ENCODE results near the gene SIK1. TPM values are rescaled to one million over a fixed set of nuclear protein-coding genes. Genes with fewer than 3 reads are reported as not detected.
A peak's percentile ranks its signal among the peaks of the same experiment; 100 is the strongest.

The SIK1 gene
- total RNA-seq, 1 experiment from 2014 or later = 3.7 TPM

DNA sequence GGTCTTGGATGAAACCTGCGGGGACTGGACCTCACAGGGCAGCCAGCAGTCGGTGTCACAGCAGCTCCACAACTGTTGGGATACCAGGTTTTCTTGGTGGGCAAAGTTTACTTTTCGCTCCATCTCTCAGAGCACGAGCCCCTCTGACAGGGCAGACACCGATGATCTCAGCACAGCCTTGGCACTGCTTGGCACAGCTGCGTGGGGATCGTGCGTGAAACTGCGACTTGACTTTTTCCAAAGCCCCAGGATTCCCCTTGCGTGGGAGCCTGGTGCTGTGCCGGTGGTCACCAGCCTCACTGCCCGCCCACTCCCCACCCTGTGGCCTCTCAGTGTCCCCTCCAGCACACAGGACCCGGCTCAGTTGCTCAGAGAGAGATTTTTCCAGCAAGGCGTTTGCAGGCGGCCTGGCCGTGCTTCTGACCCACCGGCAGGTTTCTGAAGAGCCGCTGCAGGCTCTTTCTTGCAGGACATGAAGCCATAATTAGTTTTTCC lies 57.3 kb downstream of the SIK1 start:
- H3K9me3 Mint-ChIP-seq = no peaks in the 10 kb centered on the region
- no peak for ATAC-seq
- no peak for DNase-seq (ENCODE audit: low spot score)
- peak overlapping the region; percentile 57; the same call in 1 of the 2 replicates for H3K27ac Mint-ChIP-seq
- no peak for TF ChIP-seq ZNF396 (CRISPR knock-in tag; IDR thresholded peaks at IDR 0.05; ENCODE audit: borderline replicate concordance)
- no peak for TF ChIP-seq JAZF1 (CRISPR knock-in tag; IDR thresholded peaks at IDR 0.05)
- TF ChIP-seq, protein P1, sequence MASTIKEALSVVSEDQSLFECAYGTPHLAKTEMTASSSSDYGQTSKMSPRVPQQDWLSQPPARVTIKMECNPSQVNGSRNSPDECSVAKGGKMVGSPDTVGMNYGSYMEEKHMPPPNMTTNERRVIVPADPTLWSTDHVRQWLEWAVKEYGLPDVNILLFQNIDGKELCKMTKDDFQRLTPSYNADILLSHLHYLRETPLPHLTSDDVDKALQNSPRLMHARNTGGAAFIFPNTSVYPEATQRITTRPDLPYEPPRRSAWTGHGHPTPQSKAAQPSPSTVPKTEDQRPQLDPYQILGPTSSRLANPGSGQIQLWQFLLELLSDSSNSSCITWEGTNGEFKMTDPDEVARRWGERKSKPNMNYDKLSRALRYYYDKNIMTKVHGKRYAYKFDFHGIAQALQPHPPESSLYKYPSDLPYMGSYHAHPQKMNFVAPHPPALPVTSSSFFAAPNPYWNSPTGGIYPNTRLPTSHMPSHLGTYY (CRISPR knock-in tag; IDR thresholded peaks at IDR 0.05) = no peak
- no peak for TF ChIP-seq SMAD4 (CRISPR knock-in tag; IDR thresholded peaks at IDR 0.05)
- no peak for TF ChIP-seq OVOL2 (CRISPR knock-in tag; IDR thresholded peaks at IDR 0.05; ENCODE audit: borderline replicate concordance)
- TF ChIP-seq, protein P2, sequence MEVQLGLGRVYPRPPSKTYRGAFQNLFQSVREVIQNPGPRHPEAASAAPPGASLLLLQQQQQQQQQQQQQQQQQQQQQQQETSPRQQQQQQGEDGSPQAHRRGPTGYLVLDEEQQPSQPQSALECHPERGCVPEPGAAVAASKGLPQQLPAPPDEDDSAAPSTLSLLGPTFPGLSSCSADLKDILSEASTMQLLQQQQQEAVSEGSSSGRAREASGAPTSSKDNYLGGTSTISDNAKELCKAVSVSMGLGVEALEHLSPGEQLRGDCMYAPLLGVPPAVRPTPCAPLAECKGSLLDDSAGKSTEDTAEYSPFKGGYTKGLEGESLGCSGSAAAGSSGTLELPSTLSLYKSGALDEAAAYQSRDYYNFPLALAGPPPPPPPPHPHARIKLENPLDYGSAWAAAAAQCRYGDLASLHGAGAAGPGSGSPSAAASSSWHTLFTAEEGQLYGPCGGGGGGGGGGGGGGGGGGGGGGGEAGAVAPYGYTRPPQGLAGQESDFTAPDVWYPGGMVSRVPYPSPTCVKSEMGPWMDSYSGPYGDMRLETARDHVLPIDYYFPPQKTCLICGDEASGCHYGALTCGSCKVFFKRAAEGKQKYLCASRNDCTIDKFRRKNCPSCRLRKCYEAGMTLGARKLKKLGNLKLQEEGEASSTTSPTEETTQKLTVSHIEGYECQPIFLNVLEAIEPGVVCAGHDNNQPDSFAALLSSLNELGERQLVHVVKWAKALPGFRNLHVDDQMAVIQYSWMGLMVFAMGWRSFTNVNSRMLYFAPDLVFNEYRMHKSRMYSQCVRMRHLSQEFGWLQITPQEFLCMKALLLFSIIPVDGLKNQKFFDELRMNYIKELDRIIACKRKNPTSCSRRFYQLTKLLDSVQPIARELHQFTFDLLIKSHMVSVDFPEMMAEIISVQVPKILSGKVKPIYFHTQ (CRISPR knock-in tag; IDR thresholded peaks at IDR 0.05) = no peak
- no peaks in the 10 kb centered on the region for H3K36me3 Mint-ChIP-seq
- peaks cover 21% of the 10 kb centered on the region for H3K4me1 Mint-ChIP-seq
- ChIA-PET CTCF (no interaction called here), POLR2A (no interaction called here)
- H3K27me3 Mint-ChIP-seq (ENCODE audit: low read depth) = no peaks in the 10 kb centered on the region
- no peak overlapping the region for H3K4me3 Mint-ChIP-seq

DNA sequence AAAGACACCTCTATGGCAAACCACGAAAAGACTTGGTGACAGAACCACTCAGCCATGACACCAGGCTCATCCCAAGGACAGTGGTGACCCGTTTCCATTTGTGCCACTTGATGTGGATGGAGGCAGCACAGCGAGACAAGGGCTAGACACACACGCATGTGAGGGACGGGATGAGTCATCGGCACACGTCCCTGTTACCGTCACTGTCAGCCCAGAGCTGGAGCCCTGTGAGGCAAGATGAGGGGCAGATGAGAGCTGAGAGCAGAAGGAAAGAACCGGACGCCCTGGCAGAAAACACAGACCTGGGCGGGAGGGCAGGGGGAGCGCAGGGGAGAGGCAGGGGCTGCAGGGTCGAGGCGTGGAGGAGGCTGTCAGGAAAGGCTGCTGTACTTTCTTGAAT lies 57.8 kb downstream of the SIK1 start:
- Mint-ChIP-seq H3K4me1 (peaks cover 21% of the 10 kb centered on the region), H3K36me3 (no peaks in the 10 kb centered on the region), H3K4me3 (no peak overlapping the region), H3K27ac (peak overlapping the region; percentile 91), H3K9me3 (no peaks in the 10 kb centered on the region), H3K27me3 (ENCODE audit: low read depth) (no peaks in the 10 kb centered on the region)
- POLR2A ChIA-PET = no interaction called here
- no peak for ATAC-seq
- CTCF ChIA-PET = no interaction called here
- DNase-seq (ENCODE audit: low spot score) = no peak
- no peak for TF ChIP-seq SMAD4 (CRISPR knock-in tag; IDR thresholded peaks at IDR 0.05)
- TF ChIP-seq, protein P3, sequence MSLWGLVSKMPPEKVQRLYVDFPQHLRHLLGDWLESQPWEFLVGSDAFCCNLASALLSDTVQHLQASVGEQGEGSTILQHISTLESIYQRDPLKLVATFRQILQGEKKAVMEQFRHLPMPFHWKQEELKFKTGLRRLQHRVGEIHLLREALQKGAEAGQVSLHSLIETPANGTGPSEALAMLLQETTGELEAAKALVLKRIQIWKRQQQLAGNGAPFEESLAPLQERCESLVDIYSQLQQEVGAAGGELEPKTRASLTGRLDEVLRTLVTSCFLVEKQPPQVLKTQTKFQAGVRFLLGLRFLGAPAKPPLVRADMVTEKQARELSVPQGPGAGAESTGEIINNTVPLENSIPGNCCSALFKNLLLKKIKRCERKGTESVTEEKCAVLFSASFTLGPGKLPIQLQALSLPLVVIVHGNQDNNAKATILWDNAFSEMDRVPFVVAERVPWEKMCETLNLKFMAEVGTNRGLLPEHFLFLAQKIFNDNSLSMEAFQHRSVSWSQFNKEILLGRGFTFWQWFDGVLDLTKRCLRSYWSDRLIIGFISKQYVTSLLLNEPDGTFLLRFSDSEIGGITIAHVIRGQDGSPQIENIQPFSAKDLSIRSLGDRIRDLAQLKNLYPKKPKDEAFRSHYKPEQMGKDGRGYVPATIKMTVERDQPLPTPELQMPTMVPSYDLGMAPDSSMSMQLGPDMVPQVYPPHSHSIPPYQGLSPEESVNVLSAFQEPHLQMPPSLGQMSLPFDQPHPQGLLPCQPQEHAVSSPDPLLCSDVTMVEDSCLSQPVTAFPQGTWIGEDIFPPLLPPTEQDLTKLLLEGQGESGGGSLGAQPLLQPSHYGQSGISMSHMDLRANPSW (CRISPR knock-in tag; conservative IDR thresholded peaks at IDR 0.05; ENCODE audit: low read depth) = no peak
- no peak for TF ChIP-seq SP1 (CRISPR knock-in tag; conservative IDR thresholded peaks at IDR 0.05)
- no peak for TF ChIP-seq TP53 (CRISPR knock-in tag; IDR thresholded peaks at IDR 0.05)
- no peak for TF ChIP-seq ATF1 (CRISPR knock-in tag; IDR thresholded peaks at IDR 0.05)
- TF ChIP-seq, protein P4, sequence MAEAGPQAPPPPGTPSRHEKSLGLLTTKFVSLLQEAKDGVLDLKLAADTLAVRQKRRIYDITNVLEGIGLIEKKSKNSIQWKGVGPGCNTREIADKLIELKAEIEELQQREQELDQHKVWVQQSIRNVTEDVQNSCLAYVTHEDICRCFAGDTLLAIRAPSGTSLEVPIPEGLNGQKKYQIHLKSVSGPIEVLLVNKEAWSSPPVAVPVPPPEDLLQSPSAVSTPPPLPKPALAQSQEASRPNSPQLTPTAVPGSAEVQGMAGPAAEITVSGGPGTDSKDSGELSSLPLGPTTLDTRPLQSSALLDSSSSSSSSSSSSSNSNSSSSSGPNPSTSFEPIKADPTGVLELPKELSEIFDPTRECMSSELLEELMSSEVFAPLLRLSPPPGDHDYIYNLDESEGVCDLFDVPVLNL (CRISPR knock-in tag; IDR thresholded peaks at IDR 0.05; ENCODE audit: borderline replicate concordance, low read depth) = no peak
- no peak for TF ChIP-seq ZNF423 (CRISPR knock-in tag; IDR thresholded peaks at IDR 0.05)
- no peak for TF ChIP-seq CBFB (CRISPR knock-in tag; IDR thresholded peaks at IDR 0.05; ENCODE audit: low read depth)
- TF ChIP-seq, protein P5, sequence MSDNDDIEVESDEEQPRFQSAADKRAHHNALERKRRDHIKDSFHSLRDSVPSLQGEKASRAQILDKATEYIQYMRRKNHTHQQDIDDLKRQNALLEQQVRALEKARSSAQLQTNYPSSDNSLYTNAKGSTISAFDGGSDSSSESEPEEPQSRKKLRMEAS (CRISPR knock-in tag; IDR thresholded peaks at IDR 0.05) = no peak
- TF ChIP-seq, protein P6, sequence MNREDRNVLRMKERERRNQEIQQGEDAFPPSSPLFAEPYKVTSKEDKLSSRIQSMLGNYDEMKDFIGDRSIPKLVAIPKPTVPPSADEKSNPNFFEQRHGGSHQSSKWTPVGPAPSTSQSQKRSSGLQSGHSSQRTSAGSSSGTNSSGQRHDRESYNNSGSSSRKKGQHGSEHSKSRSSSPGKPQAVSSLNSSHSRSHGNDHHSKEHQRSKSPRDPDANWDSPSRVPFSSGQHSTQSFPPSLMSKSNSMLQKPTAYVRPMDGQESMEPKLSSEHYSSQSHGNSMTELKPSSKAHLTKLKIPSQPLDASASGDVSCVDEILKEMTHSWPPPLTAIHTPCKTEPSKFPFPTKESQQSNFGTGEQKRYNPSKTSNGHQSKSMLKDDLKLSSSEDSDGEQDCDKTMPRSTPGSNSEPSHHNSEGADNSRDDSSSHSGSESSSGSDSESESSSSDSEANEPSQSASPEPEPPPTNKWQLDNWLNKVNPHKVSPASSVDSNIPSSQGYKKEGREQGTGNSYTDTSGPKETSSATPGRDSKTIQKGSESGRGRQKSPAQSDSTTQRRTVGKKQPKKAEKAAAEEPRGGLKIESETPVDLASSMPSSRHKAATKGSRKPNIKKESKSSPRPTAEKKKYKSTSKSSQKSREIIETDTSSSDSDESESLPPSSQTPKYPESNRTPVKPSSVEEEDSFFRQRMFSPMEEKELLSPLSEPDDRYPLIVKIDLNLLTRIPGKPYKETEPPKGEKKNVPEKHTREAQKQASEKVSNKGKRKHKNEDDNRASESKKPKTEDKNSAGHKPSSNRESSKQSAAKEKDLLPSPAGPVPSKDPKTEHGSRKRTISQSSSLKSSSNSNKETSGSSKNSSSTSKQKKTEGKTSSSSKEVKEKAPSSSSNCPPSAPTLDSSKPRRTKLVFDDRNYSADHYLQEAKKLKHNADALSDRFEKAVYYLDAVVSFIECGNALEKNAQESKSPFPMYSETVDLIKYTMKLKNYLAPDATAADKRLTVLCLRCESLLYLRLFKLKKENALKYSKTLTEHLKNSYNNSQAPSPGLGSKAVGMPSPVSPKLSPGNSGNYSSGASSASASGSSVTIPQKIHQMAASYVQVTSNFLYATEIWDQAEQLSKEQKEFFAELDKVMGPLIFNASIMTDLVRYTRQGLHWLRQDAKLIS (CRISPR knock-in tag; IDR thresholded peaks at IDR 0.05; ENCODE audit: borderline replicate concordance) = no peak
- no peak for TF ChIP-seq GABPB1 (CRISPR knock-in tag; IDR thresholded peaks at IDR 0.05)
- no peak for TF ChIP-seq FOXP1 (CRISPR knock-in tag; IDR thresholded peaks at IDR 0.05; ENCODE audit: borderline replicate concordance)
- no peak for TF ChIP-seq NFE2L1 (CRISPR knock-in tag; IDR thresholded peaks at IDR 0.05)
- TF ChIP-seq RORB (CRISPR knock-in tag; IDR thresholded peaks at IDR 0.05) = no peak
- TF ChIP-seq, protein P7, sequence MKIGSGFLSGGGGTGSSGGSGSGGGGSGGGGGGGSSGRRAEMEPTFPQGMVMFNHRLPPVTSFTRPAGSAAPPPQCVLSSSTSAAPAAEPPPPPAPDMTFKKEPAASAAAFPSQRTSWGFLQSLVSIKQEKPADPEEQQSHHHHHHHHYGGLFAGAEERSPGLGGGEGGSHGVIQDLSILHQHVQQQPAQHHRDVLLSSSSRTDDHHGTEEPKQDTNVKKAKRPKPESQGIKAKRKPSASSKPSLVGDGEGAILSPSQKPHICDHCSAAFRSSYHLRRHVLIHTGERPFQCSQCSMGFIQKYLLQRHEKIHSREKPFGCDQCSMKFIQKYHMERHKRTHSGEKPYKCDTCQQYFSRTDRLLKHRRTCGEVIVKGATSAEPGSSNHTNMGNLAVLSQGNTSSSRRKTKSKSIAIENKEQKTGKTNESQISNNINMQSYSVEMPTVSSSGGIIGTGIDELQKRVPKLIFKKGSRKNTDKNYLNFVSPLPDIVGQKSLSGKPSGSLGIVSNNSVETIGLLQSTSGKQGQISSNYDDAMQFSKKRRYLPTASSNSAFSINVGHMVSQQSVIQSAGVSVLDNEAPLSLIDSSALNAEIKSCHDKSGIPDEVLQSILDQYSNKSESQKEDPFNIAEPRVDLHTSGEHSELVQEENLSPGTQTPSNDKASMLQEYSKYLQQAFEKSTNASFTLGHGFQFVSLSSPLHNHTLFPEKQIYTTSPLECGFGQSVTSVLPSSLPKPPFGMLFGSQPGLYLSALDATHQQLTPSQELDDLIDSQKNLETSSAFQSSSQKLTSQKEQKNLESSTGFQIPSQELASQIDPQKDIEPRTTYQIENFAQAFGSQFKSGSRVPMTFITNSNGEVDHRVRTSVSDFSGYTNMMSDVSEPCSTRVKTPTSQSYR (CRISPR knock-in tag; IDR thresholded peaks at IDR 0.05) = no peak

Data from WTC11 (cell line).